GM04504 (cell line): ENCODE measurements around the gene BPIFB1.

Experiments used
- DNase-seq: peaks from one replicate; pipeline ENCODE4 v3.0.0-alpha.2; 2012; ENCODE audit warnings: low read depth

The BPIFB1 gene

GRCh38 chr20:33272155-33272873 lies 10.7 kb upstream of the BPIFB1 start:
- no peak for DNase-seq

- no peak for DNase-seq
Observed at GRCh38 chr20:33273117-33273851, 9.7 kb upstream of the BPIFB1 start.

GRCh38 chr20:33275215-33275614 lies 7.8 kb upstream of the BPIFB1 start:
- DNase-seq, result no peak

GRCh38 chr20:33275871-33276270 lies 7.1 kb upstream of the BPIFB1 start:
- no peak for DNase-seq

GRCh38 chr20:33276303-33277113 lies 6.5 kb upstream of the BPIFB1 start:
- no peak for DNase-seq

GRCh38 chr20:33277471-33278441 lies 5.3 kb upstream of the BPIFB1 start:
- DNase-seq, result no peak

- DNase-seq, result no peak
Observed at GRCh38 chr20:33278700-33279099, 4.3 kb upstream of the BPIFB1 start.

GRCh38 chr20:33279261-33279910 lies 3.6 kb upstream of the BPIFB1 start:
- DNase-seq, result no peak

GRCh38 chr20:33280000-33280680 lies 2.9 kb upstream of the BPIFB1 start:
- no peak for DNase-seq

- DNase-seq, result no peak
Observed at GRCh38 chr20:33280775-33281174, 2.2 kb upstream of the BPIFB1 start.

- no peak for DNase-seq
Observed at GRCh38 chr20:33281550-33282146, 1.4 kb upstream of the BPIFB1 start.

GRCh38 chr20:33282196-33282934 lies 649 bp upstream of the BPIFB1 start:
- no peak for DNase-seq

GRCh38 chr20:33284284-33284683 lies 1.3 kb downstream of the BPIFB1 start:
- DNase-seq, result no peak

GRCh38 chr20:33284937-33285336 lies 1.9 kb downstream of the BPIFB1 start:
- DNase-seq, result no peak

GRCh38 chr20:33285861-33286495 lies 3.0 kb downstream of the BPIFB1 start:
- no peak for DNase-seq

- DNase-seq, result no peak
Observed at GRCh38 chr20:33287884-33288283, 4.9 kb downstream of the BPIFB1 start.

GRCh38 chr20:33290852-33291251 lies 7.8 kb downstream of the BPIFB1 start:
- no peak for DNase-seq

GRCh38 chr20:33291416-33291815 lies 8.4 kb downstream of the BPIFB1 start:
- DNase-seq, result no peak

GRCh38 chr20:33291830-33292355 lies 8.9 kb downstream of the BPIFB1 start:
- no peak for DNase-seq
